ENCODE data around the gene ANGPTL1. TPM values are rescaled to one million over a fixed set of nuclear protein-coding genes. Genes with fewer than 3 reads are reported as not detected.

ANGPTL1 gene
- not detected for polyA plus RNA-seq (2012; ENCODE audit: missing spikeins)

- no peak for FAIRE-seq
- no peak for DNase-seq (ENCODE audit: insufficient read length)
- TF ChIP-seq POLR2A (IDR thresholded peaks at IDR 0.05; ENCODE audit: low read depth, low read length) (no peak), TAF1 (IDR thresholded peaks at IDR 0.05; ENCODE audit: borderline replicate concordance, low read depth, low read length) (no peak), POLR2AphosphoS5 (IDR thresholded peaks at IDR 0.05; ENCODE audit: low read depth, low read length) (no peak)
These were observed at the start of gene ANGPTL1 for GRCh38 chr1:178870944-178871343. Gene ANGPTL1, minus strand, starts transcription at chr1:178871077. Its CDS starts 5,301 bp downstream, at chr1:178865776.

- no peak for DNase-seq (ENCODE audit: insufficient read length)
- TF ChIP-seq POLR2A (IDR thresholded peaks at IDR 0.05; ENCODE audit: low read depth, low read length) (no peak), TAF1 (IDR thresholded peaks at IDR 0.05; ENCODE audit: borderline replicate concordance, low read depth, low read length) (no peak), POLR2AphosphoS5 (IDR thresholded peaks at IDR 0.05; ENCODE audit: low read depth, low read length) (no peak)
- FAIRE-seq: no peak
These were observed 48.7 kb upstream of the ANGPTL1 start for GRCh38 chr1:178919581-178919980.

- TF ChIP-seq POLR2A (IDR thresholded peaks at IDR 0.05; ENCODE audit: low read depth, low read length) (no peak), TAF1 (IDR thresholded peaks at IDR 0.05; ENCODE audit: borderline replicate concordance, low read depth, low read length) (no peak), POLR2AphosphoS5 (IDR thresholded peaks at IDR 0.05; ENCODE audit: low read depth, low read length) (no peak)
- FAIRE-seq (no peak), DNase-seq (ENCODE audit: insufficient read length) (no peak)
These were observed 48.1 kb upstream of the ANGPTL1 start for GRCh38 chr1:178918955-178919354.

- DNase-seq (ENCODE audit: insufficient read length) (no peak), FAIRE-seq (no peak)
- TF ChIP-seq POLR2AphosphoS5 (IDR thresholded peaks at IDR 0.05; ENCODE audit: low read depth, low read length) (no peak), POLR2A (IDR thresholded peaks at IDR 0.05; ENCODE audit: low read depth, low read length) (no peak), TAF1 (IDR thresholded peaks at IDR 0.05; ENCODE audit: borderline replicate concordance, low read depth, low read length) (no peak)
These were observed 47.4 kb upstream of the ANGPTL1 start for GRCh38 chr1:178918308-178918707.

GRCh38 chr1:178916448-178917174, 45.7 kb upstream of the ANGPTL1 start:
- no peak for DNase-seq (ENCODE audit: insufficient read length)
- TF ChIP-seq POLR2A (IDR thresholded peaks at IDR 0.05; ENCODE audit: low read depth, low read length) (no peak), TAF1 (IDR thresholded peaks at IDR 0.05; ENCODE audit: borderline replicate concordance, low read depth, low read length) (no peak), POLR2AphosphoS5 (IDR thresholded peaks at IDR 0.05; ENCODE audit: low read depth, low read length) (no peak)
- FAIRE-seq: no peak

- DNase-seq (ENCODE audit: insufficient read length) (no peak), FAIRE-seq (no peak)
- TF ChIP-seq POLR2AphosphoS5 (IDR thresholded peaks at IDR 0.05; ENCODE audit: low read depth, low read length) (no peak), POLR2A (IDR thresholded peaks at IDR 0.05; ENCODE audit: low read depth, low read length) (no peak), TAF1 (IDR thresholded peaks at IDR 0.05; ENCODE audit: borderline replicate concordance, low read depth, low read length) (no peak)
These were observed 41.7 kb upstream of the ANGPTL1 start for GRCh38 chr1:178912597-178912996.

- TF ChIP-seq POLR2A (IDR thresholded peaks at IDR 0.05; ENCODE audit: low read depth, low read length): no peak
- no peak for TF ChIP-seq POLR2AphosphoS5 (IDR thresholded peaks at IDR 0.05; ENCODE audit: low read depth, low read length)
- TF ChIP-seq TAF1 (IDR thresholded peaks at IDR 0.05; ENCODE audit: borderline replicate concordance, low read depth, low read length): no peak
- FAIRE-seq (no peak), DNase-seq (ENCODE audit: insufficient read length) (no peak)
These were observed 39.1 kb upstream of the ANGPTL1 start for GRCh38 chr1:178910023-178910422.

GRCh38 chr1:178908358-178908757, 37.5 kb upstream of the ANGPTL1 start:
- DNase-seq (ENCODE audit: insufficient read length): no peak
- no peak for TF ChIP-seq TAF1 (IDR thresholded peaks at IDR 0.05; ENCODE audit: borderline replicate concordance, low read depth, low read length)
- no peak for TF ChIP-seq POLR2AphosphoS5 (IDR thresholded peaks at IDR 0.05; ENCODE audit: low read depth, low read length)
- no peak for TF ChIP-seq POLR2A (IDR thresholded peaks at IDR 0.05; ENCODE audit: low read depth, low read length)
- no peak for FAIRE-seq

GRCh38 chr1:178901482-178902125, 30.7 kb upstream of the ANGPTL1 start:
- FAIRE-seq (no peak), DNase-seq (ENCODE audit: insufficient read length) (no peak)
- TF ChIP-seq POLR2AphosphoS5 (IDR thresholded peaks at IDR 0.05; ENCODE audit: low read depth, low read length) (no peak), TAF1 (IDR thresholded peaks at IDR 0.05; ENCODE audit: borderline replicate concordance, low read depth, low read length) (no peak), POLR2A (IDR thresholded peaks at IDR 0.05; ENCODE audit: low read depth, low read length) (no peak)

GRCh38 chr1:178899402-178899801, 28.5 kb upstream of the ANGPTL1 start:
- TF ChIP-seq POLR2A (IDR thresholded peaks at IDR 0.05; ENCODE audit: low read depth, low read length) (no peak), POLR2AphosphoS5 (IDR thresholded peaks at IDR 0.05; ENCODE audit: low read depth, low read length) (no peak), TAF1 (IDR thresholded peaks at IDR 0.05; ENCODE audit: borderline replicate concordance, low read depth, low read length) (no peak)
- FAIRE-seq (no peak), DNase-seq (ENCODE audit: insufficient read length) (no peak)

- DNase-seq (ENCODE audit: insufficient read length): no peak
- FAIRE-seq: no peak
- TF ChIP-seq TAF1 (IDR thresholded peaks at IDR 0.05; ENCODE audit: borderline replicate concordance, low read depth, low read length): no peak
These were observed 27.5 kb upstream of the ANGPTL1 start for GRCh38 chr1:178898401-178898800.

GRCh38 chr1:178895928-178896327, 25.1 kb upstream of the ANGPTL1 start:
- FAIRE-seq (no peak), DNase-seq (ENCODE audit: insufficient read length) (no peak)
- TF ChIP-seq TAF1 (IDR thresholded peaks at IDR 0.05; ENCODE audit: borderline replicate concordance, low read depth, low read length): no peak
- TF ChIP-seq POLR2A (IDR thresholded peaks at IDR 0.05; ENCODE audit: low read depth, low read length): no peak
- TF ChIP-seq POLR2AphosphoS5 (IDR thresholded peaks at IDR 0.05; ENCODE audit: low read depth, low read length): no peak
